H1 (cell line): ENCODE data around the gene AMER2. TPM values are rescaled to one million over a fixed set of nuclear protein-coding genes. Genes with fewer than 3 reads are reported as not detected.

ENCODE experiments used
- CTCF ChIA-PET: fragments of 300-600 bp; sonication (Branson Sonifier 250); formaldehyde crosslinking; loops from one replicate; lab custom pipeline; 2021; ENCODE audit not compliant: partially characterized antibody; lab: Charles Lee
- POLR2A ChIA-PET: fragments of 300-600 bp; sonication (Branson Sonifier 250); formaldehyde crosslinking; loops from one replicate; lab custom pipeline; 2021; ENCODE audit warnings: inconsistent platforms; ENCODE audit not compliant: partially characterized antibody; lab: Charles Lee
- DNase-seq, 2 experiments: peaks; one replicate each; pipeline versions ENCODE4 v3.0.0 to v3.0.0-alpha.2; 2010 to 2022; ENCODE audit warnings: low spot score in 2 of 2, low read depth in 1 of 2, mixed read lengths in 1 of 2
- FAIRE-seq: peaks from 2 replicates; lab custom pipeline; 2011; peaks lifted over from hg19 to GRCh38; lab: Jason Lieb, UNC
- H2AFZ ChIP-seq: 2 replicates; pipeline ENCODE4 v1.8.1; 2012; ENCODE audit warnings: low read length, inconsistent platforms
- H2AK5ac ChIP-seq: 2 replicates; pipeline ENCODE4 v1.6.1; 2013; ENCODE audit warnings: low read depth, low read length
- H2BK120ac ChIP-seq: replicated peaks from 2 replicates; pipeline ENCODE3; 2013; ENCODE audit warnings: low read depth, low read length, inconsistent platforms
- H2BK12ac ChIP-seq: 2 replicates; pipeline ENCODE4 v1.6.1; 2013; ENCODE audit warnings: low read depth, low read length
- H2BK15ac ChIP-seq: 2 replicates; pipeline ENCODE4 v1.6.1; 2013; ENCODE audit warnings: low read length
- H2BK20ac ChIP-seq: 2 replicates; pipeline ENCODE4 v1.6.1; 2013; ENCODE audit warnings: low read length
- H2BK5ac ChIP-seq: 2 replicates; pipeline ENCODE4 v1.6.1; 2013; ENCODE audit warnings: low read depth, low read length
- H3K14ac ChIP-seq: 2 replicates; pipeline ENCODE4 v1.6.1; 2013; ENCODE audit warnings: inconsistent platforms; ENCODE audit not compliant: insufficient read length
- H3K18ac ChIP-seq: 2 replicates; pipeline ENCODE4 v1.6.1; 2013; ENCODE audit warnings: low read length; ENCODE audit errors: extremely low read depth
- H3K23ac ChIP-seq: 2 replicates; pipeline ENCODE4 v1.6.1; 2013; ENCODE audit warnings: inconsistent platforms; ENCODE audit not compliant: insufficient read length
- H3K23me2 ChIP-seq: 2 replicates; pipeline ENCODE4 v1.6.1; 2013; ENCODE audit warnings: low read depth, low read length
- H3K27ac ChIP-seq: 2 replicates; pipeline ENCODE4 v1.6.1; 2011; ENCODE audit warnings: low read depth, low read length, inconsistent platforms
- H3K27me3 ChIP-seq, 4 experiments: replicated peaks in 1 of 4; 1 replicate in 1 of 4; 2 replicates in 3 of 4; pipeline versions ENCODE4 v1.6.1 to v1.8.1; 2011 to 2013; ENCODE audit warnings: low read length in 3 of 4, mild to moderate bottlenecking in 3 of 4, inconsistent platforms in 2 of 4, mixed read lengths in 2 of 4, moderate library complexity in 1 of 4; ENCODE audit not compliant: control insufficient read depth in 3 of 4, insufficient read depth in 3 of 4; ENCODE audit errors: extremely low read depth in 1 of 4
- H3K36me3 ChIP-seq, 4 experiments: 2 replicates each; pipeline versions ENCODE4 v1.6.1 to v1.8.1; 2011 to 2013; ENCODE audit warnings: mild to moderate bottlenecking in 4 of 4, low read length in 3 of 4, moderate library complexity in 2 of 4, control low read depth in 1 of 4, inconsistent platforms in 1 of 4; ENCODE audit not compliant: insufficient read depth in 4 of 4, control insufficient read depth in 2 of 4
- H3K4ac ChIP-seq: replicated peaks from 2 replicates; pipeline ENCODE3; 2013; ENCODE audit warnings: low read length, low read depth, mixed read lengths, inconsistent platforms; ENCODE audit not compliant: insufficient read length
- H3K4me1 ChIP-seq, 4 experiments: replicated peaks in 1 of 4; 1 replicate in 1 of 4; 2 replicates in 3 of 4; pipeline versions ENCODE4 v1.6.1 to v1.8.1; 2011 to 2013; ENCODE audit warnings: low read length in 3 of 4, inconsistent platforms in 2 of 4, mixed read lengths in 1 of 4; ENCODE audit not compliant: insufficient read depth in 4 of 4, control insufficient read depth in 3 of 4
- H3K4me2 ChIP-seq, 2 experiments: 2 replicates each; pipeline versions ENCODE4 v1.6.1 to v1.8.1; 2011 to 2013; ENCODE audit warnings: low read depth in 2 of 2, low read length in 2 of 2, control low read depth in 1 of 2, inconsistent platforms in 1 of 2, mild to moderate bottlenecking in 1 of 2; ENCODE audit not compliant: insufficient read depth in 1 of 2
- H3K4me3 ChIP-seq, 4 experiments: fragments of 200-600, 300-600 bp in 1 of 4; sonication (generic), shearing (Covaris generic), sonication (Bioruptor Twin) in 1 of 4; 2 replicates each; pipeline versions ENCODE4 v1.5.1 to v1.8.1; 2011 to 2016; ENCODE audit warnings: low read length in 4 of 4, low read depth in 3 of 4, control low read depth in 2 of 4, inconsistent platforms in 2 of 4, mild to moderate bottlenecking in 2 of 4, mixed read lengths in 1 of 4, moderate library complexity in 1 of 4; ENCODE audit not compliant: insufficient read depth in 2 of 4; ENCODE audit errors: extremely low read depth in 1 of 4
- H3K56ac ChIP-seq: replicated peaks from 2 replicates; pipeline ENCODE3; 2013; ENCODE audit warnings: low read depth, mild to moderate bottlenecking, mixed read lengths, low read length, inconsistent platforms; ENCODE audit not compliant: insufficient read length
- H3K79me1 ChIP-seq: 2 replicates; pipeline ENCODE4 v1.6.1; 2013; ENCODE audit warnings: low read depth, low read length, control low read depth
- H3K79me2 ChIP-seq, 2 experiments: 2 replicates each; pipeline versions ENCODE4 v1.6.1 to v1.8.1; 2012 to 2013; ENCODE audit warnings: low read length in 2 of 2, mild to moderate bottlenecking in 2 of 2, inconsistent platforms in 1 of 2; ENCODE audit not compliant: insufficient read depth in 2 of 2, control insufficient read depth in 1 of 2
- H3K9ac ChIP-seq, 4 experiments: replicated peaks in 1 of 4; 1 replicate in 1 of 4; 2 replicates in 3 of 4; pipeline versions ENCODE4 v1.6.1 to v1.8.1; 2011 to 2013; ENCODE audit warnings: low read depth in 3 of 4, low read length in 3 of 4, control low read depth in 2 of 4, mild to moderate bottlenecking in 2 of 4, moderate library complexity in 2 of 4, inconsistent platforms in 1 of 4; ENCODE audit errors: extremely low read depth in 1 of 4
- H3K9me3 ChIP-seq, 2 experiments: 2 replicates each; pipeline versions ENCODE4 v1.6.1 to v1.8.1; 2012 to 2013; ENCODE audit warnings: mild to moderate bottlenecking in 2 of 2, moderate library complexity in 2 of 2, control low read depth in 1 of 2, inconsistent platforms in 1 of 2, low read depth in 1 of 2, low read length in 1 of 2, mixed read lengths in 1 of 2; ENCODE audit not compliant: insufficient read depth in 2 of 2
- H4K20me1 ChIP-seq, 2 experiments: replicated peaks in 1 of 2; 2 replicates each; pipeline versions ENCODE3 to v1.8.1; 2011 to 2013; ENCODE audit warnings: inconsistent platforms in 2 of 2, low read length in 2 of 2, mild to moderate bottlenecking in 1 of 2; ENCODE audit not compliant: insufficient read depth in 2 of 2, control insufficient read depth in 1 of 2
- H4K5ac ChIP-seq: 2 replicates; pipeline ENCODE4 v1.6.1; 2013; ENCODE audit warnings: low read length, low read depth, mixed read lengths, inconsistent platforms; ENCODE audit not compliant: insufficient read length
- H4K8ac ChIP-seq: 2 replicates; pipeline ENCODE4 v1.8.0; 2013; ENCODE audit warnings: mild to moderate bottlenecking, moderate library complexity, low read length, inconsistent platforms; ENCODE audit not compliant: insufficient read depth; ENCODE audit errors: extremely low read depth
- H4K91ac ChIP-seq: replicated peaks from 2 replicates; pipeline ENCODE3; 2013; ENCODE audit warnings: low read length, mixed read lengths, inconsistent platforms; ENCODE audit not compliant: insufficient read length
- ASH2L ChIP-seq: fragments of 200-600, 300-600 bp; sonication (generic); IDR thresholded peaks from one replicate; pipeline ENCODE4 v1.7.1; 2017; ENCODE audit warnings: low read length
- BCL11A ChIP-seq, 2 experiments: IDR thresholded peaks; one replicate each; pipeline ENCODE4 v1.6.1; 2011; ENCODE audit warnings: low read depth in 2 of 2, low read length in 2 of 2, mild to moderate bottlenecking in 2 of 2
- FOSL1 ChIP-seq: IDR thresholded peaks from 2 replicates; pipeline ENCODE4 v1.6.1; 2011; ENCODE audit warnings: mild to moderate bottlenecking, low read depth, low read length, moderate library complexity; ENCODE audit not compliant: insufficient read depth
- GABPA ChIP-seq: IDR thresholded peaks from 2 replicates; pipeline ENCODE4 v1.6.1; 2011; ENCODE audit warnings: mild to moderate bottlenecking, low read length, moderate library complexity, borderline replicate concordance; ENCODE audit not compliant: insufficient read depth
- GTF2F1 ChIP-seq: IDR thresholded peaks from 2 replicates; pipeline ENCODE4 v1.6.1; 2012; ENCODE audit warnings: low read depth, low read length, improper control_type of control experiment, borderline replicate concordance
- NANOG ChIP-seq: IDR thresholded peaks from 2 replicates; pipeline ENCODE4 v1.6.1; 2011; ENCODE audit warnings: low read length, low read depth, mild to moderate bottlenecking, inconsistent platforms; ENCODE audit not compliant: insufficient read depth, poor library complexity, severe bottlenecking
- YY1 ChIP-seq: IDR thresholded peaks from 2 replicates; pipeline ENCODE4 v1.6.1; 2011; ENCODE audit warnings: low read depth, mild to moderate bottlenecking, low read length
- WGBS, 2 experiments: shearing (Covaris generic) in 1 of 2; methylation state at CpG; one replicate each; pipeline versions ENCODE4 v1.1.6 to v1.1.7; 2013 to 2015; ENCODE audit warnings: low lambda C conversion rate in 2 of 2, mixed read lengths in 2 of 2, inconsistent platforms in 1 of 2, low coverage in 1 of 2, missing lambda C conversion rate in 1 of 2; ENCODE audit not compliant: insufficient replicate concordance in 2 of 2, insufficient coverage in 1 of 2, insufficient read length in 1 of 2; ENCODE audit errors: extremely low coverage in 1 of 2, missing lambda C conversion rate in 1 of 2; 5-methylcytosine and 5-hydroxymethylcytosine counted together
- polyA plus RNA-seq, 7 experiments: library from polyadenylated mRNA; depleted of rRNA in 3 of 7; stranded (reverse) in 5 of 7; unstranded in 2 of 7; fragments of >200 nt in 5 of 7; fragments of 200-250 nt in 2 of 7; gene quantifications; 1 replicate in 5 of 7; 2 replicates in 1 of 7; 4 replicates in 1 of 7; pipeline versions ENCODE4 v1.2.1 to v1.2.3, GENCODE V29; 2011 to 2013; ENCODE audit warnings: missing spikeins in 2 of 7, mixed read lengths in 2 of 7
- total RNA-seq: library from RNA; stranded (reverse); fragmentation: NEBNext Ultra II Directional; extraction: Animal tissue kit (Norgen Biotek cat#: 25700); gene quantifications from 2 replicates; pipeline ENCODE4 v1.2.1, GENCODE V29; 2021

AMER2 gene
- total and polyA plus RNA-seq, 2 of the 8 experiments (the other 6 are each of a cell fraction or from before 2014, with no cell fraction given): 0.14 to 0.50 TPM

DNA sequence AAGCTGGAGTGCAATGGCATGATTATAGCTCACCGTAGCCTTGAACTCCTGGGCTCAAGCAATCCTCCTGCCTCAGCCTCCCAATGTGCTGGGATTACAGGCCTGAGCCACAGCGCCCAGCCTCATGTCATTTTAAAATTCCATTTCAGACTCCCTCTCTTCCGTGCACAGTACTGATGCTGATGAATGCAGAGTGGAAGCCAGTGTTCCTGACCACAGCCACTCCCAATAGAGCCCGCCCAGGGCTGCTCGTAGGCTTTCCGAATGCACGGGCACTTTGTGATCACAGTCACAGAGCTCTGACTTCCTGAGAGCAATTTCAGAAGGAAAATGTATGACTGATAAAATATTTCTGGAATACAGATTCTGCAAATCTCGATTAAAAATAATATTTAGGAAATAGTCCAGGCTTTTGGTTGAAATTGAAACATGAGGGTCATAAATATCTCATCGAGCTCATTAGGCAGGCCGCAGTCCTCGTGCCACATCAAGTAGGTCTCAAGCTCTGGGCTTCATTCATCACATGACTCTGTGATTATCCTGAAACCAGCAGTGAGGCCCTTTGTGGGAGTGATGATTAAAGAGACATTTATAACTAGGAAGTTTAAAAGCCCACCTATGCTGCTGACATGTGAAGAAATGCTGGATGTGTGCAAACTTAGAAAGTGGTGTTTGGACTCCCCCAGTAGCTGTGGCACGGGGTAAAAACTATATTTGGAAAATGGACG, 38.9 kb upstream of the AMER2 start:
- ChIA-PET POLR2A (no interaction called here), CTCF (interaction anchor here (0.6 to 1.4 kb wide), 4 partner anchors 17 to 773 kb away, joined by 3 to 4 read pairs (median 4); no protein-coding TSS in a partner anchor)
- Histone ChIP-seq H3K9me3 (no peaks in the 10 kb centered on the region), H2BK20ac (no peak overlapping the region), H3K4me1 (no peaks in the 10 kb centered on the region), H2BK15ac (no peak overlapping the region), H3K36me3 (no peaks in the 10 kb centered on the region), H3K23me2 (no peaks in the 10 kb centered on the region), H3K9ac (no peak overlapping the region), H3K4me2 (no peak overlapping the region), H4K91ac (no peak overlapping the region), H2BK5ac (no peak overlapping the region), H3K4ac (no peak overlapping the region), H3K23ac (no peak overlapping the region), H2AFZ (no peak overlapping the region), H3K79me2 (no peaks in the 10 kb centered on the region), H4K5ac (no peak overlapping the region), H3K79me1 (no peaks in the 10 kb centered on the region), H3K4me3 (no peak overlapping the region), H3K14ac (no peak overlapping the region), H4K20me1 (no peaks in the 10 kb centered on the region), H3K27ac (no peak overlapping the region), H3K27me3 (no peaks in the 10 kb centered on the region), H3K56ac (no peak overlapping the region), H4K8ac (no peak overlapping the region), H3K18ac (no peak overlapping the region), H2BK120ac (no peak overlapping the region), H2BK12ac (no peak overlapping the region), H2AK5ac (no peak overlapping the region)
- FAIRE-seq (no peak), DNase-seq (no peak)
- TF ChIP-seq FOSL1 (no peak), GABPA (no peak), BCL11A (IDR thresholded peaks at IDR 0.05; ENCODE audit: low read depth in 2 of 2, low read length in 2 of 2) (no peak), NANOG (no peak), GTF2F1 (no peak), YY1 (no peak), ASH2L (no peak)
- WGBS, 2 experiments: 93% methylated on average over 13 of the region's 13 CpGs; no CpG with 5 or more reads in 1 of the 2 experiments
